IPS DF 4.7 (cell line): ENCODE data around the gene SLAMF6.

Source experiments
- DNase-seq: peaks from one replicate; pipeline ENCODE4 v3.0.0-alpha.2; 2013; ENCODE audit warnings: low spot score; ENCODE audit errors: extremely low read depth

SLAMF6 gene

GRCh38 chr1:160467576-160467975 lies 55.5 kb downstream of the SLAMF6 start:
- no peak for DNase-seq

GRCh38 chr1:160466961-160467360 lies 56.1 kb downstream of the SLAMF6 start:
- DNase-seq = no peak

- no peak for DNase-seq
Observed at GRCh38 chr1:160465123-160465522, 57.9 kb downstream of the SLAMF6 start.

GRCh38 chr1:160460683-160461287 lies 62.3 kb downstream of the SLAMF6 start:
- no peak for DNase-seq

GRCh38 chr1:160460214-160460642 lies 62.8 kb downstream of the SLAMF6 start:
- DNase-seq = no peak

GRCh38 chr1:160459687-160460086 lies 63.4 kb downstream of the SLAMF6 start:
- no peak for DNase-seq

- DNase-seq = no peak
Observed at GRCh38 chr1:160459056-160459455, 64.0 kb downstream of the SLAMF6 start.

- DNase-seq = no peak
Observed at GRCh38 chr1:160455153-160455517, 67.9 kb downstream of the SLAMF6 start.

GRCh38 chr1:160454371-160455152 lies 68.5 kb downstream of the SLAMF6 start:
- no peak for DNase-seq

- DNase-seq = no peak
Observed at GRCh38 chr1:160453443-160453842, 69.6 kb downstream of the SLAMF6 start.

GRCh38 chr1:160451859-160452232 lies 71.2 kb downstream of the SLAMF6 start:
- DNase-seq = no peak

- no peak for DNase-seq
Observed at GRCh38 chr1:160451119-160451858, 71.8 kb downstream of the SLAMF6 start.

GRCh38 chr1:160449494-160449893 lies 73.6 kb downstream of the SLAMF6 start:
- no peak for DNase-seq

GRCh38 chr1:160446945-160447600 lies 76.0 kb downstream of the SLAMF6 start:
- DNase-seq = no peak

- DNase-seq = no peak
Observed at GRCh38 chr1:160439718-160440117, 83.3 kb downstream of the SLAMF6 start.

GRCh38 chr1:160438935-160439334 lies 84.1 kb downstream of the SLAMF6 start:
- no peak for DNase-seq

GRCh38 chr1:160438317-160438918 lies 84.6 kb downstream of the SLAMF6 start:
- no peak for DNase-seq

GRCh38 chr1:160437432-160438316 lies 85.4 kb downstream of the SLAMF6 start:
- no peak for DNase-seq

GRCh38 chr1:160436966-160437365 lies 86.1 kb downstream of the SLAMF6 start:
- DNase-seq = no peak
